WTC11 (cell line): ENCODE data around the gene SORL1. TPM values are rescaled to one million over a fixed set of nuclear protein-coding genes. Genes with fewer than 3 reads are reported as not detected.

ENCODE experiments used
- ATAC-seq: fragments of 200-7000 bp; cut with Tn5 transposase; 2 replicates; pipeline ENCODE4 v1.10.0; 2021; ENCODE audit warnings: mild to moderate bottlenecking, moderate library complexity
- CTCF ChIA-PET: fragments of 300-600 bp; sonication (Branson Sonifier 250); formaldehyde crosslinking; loops from one replicate; lab custom pipeline; 2021; ENCODE audit warnings: antibody characterized with exemption; lab: Charles Lee
- POLR2A ChIA-PET: fragments of 350-600 bp; sonication (Branson Sonifier 250); formaldehyde crosslinking; loops from one replicate; lab custom pipeline; 2021; ENCODE audit warnings: antibody characterized with exemption; lab: Charles Lee
- DNase-seq: peaks from one replicate; pipeline ENCODE4 v3.0.0; 2021; ENCODE audit warnings: low spot score
- H3K27ac Mint-ChIP-seq: 2 replicates; pipeline ENCODE4 v1.8.0; 2021; ENCODE audit warnings: mixed read lengths
- H3K27me3 Mint-ChIP-seq: 2 replicates; pipeline ENCODE4 v1.8.0; 2021; ENCODE audit warnings: low read depth, mild to moderate bottlenecking, moderate library complexity, mixed read lengths
- H3K36me3 Mint-ChIP-seq: 2 replicates; pipeline ENCODE4 v1.8.0; 2021; ENCODE audit warnings: mixed read lengths
- H3K4me1 Mint-ChIP-seq: 2 replicates; pipeline ENCODE4 v1.8.0; 2022; ENCODE audit warnings: mixed read lengths
- H3K4me3 Mint-ChIP-seq: 2 replicates; pipeline ENCODE4 v1.8.0; 2021; ENCODE audit warnings: mild to moderate bottlenecking, moderate library complexity, mixed read lengths
- H3K9me3 Mint-ChIP-seq: 2 replicates; pipeline ENCODE4 v1.8.0; 2021; ENCODE audit warnings: mixed read lengths
- CBFB ChIP-seq: sonication (generic); formaldehyde crosslinking; IDR thresholded peaks from 2 replicates; pipeline ENCODE4 v1.8.1; 2022; ENCODE audit warnings: mild to moderate bottlenecking, low read depth, missing genetic modification reagents
- FOXK1 ChIP-seq: sonication (generic); formaldehyde crosslinking; IDR thresholded peaks from 2 replicates; pipeline ENCODE4 v1.8.0; 2022; ENCODE audit warnings: mild to moderate bottlenecking, moderate library complexity, missing genetic modification reagents
- GABPB1 ChIP-seq: sonication (generic); formaldehyde crosslinking; IDR thresholded peaks from 2 replicates; pipeline ENCODE4 v1.8.1; 2023; ENCODE audit warnings: mild to moderate bottlenecking, missing genetic modification reagents
- IRF2 ChIP-seq: sonication (generic); formaldehyde crosslinking; IDR thresholded peaks from 2 replicates; pipeline ENCODE4 v1.8.0; 2022; ENCODE audit warnings: low read depth, missing genetic modification reagents, borderline replicate concordance
- NFYB ChIP-seq: sonication (generic); formaldehyde crosslinking; conservative IDR thresholded peaks from 2 replicates; pipeline ENCODE4 v1.8.0; 2022; ENCODE audit warnings: low read depth, missing genetic modification reagents
- OVOL2 ChIP-seq: fragments of 250-450 bp; sonication (Bioruptor Pico); IDR thresholded peaks from 2 replicates; pipeline ENCODE4 v1.9.0; 2021; ENCODE audit warnings: mild to moderate bottlenecking, borderline replicate concordance
- TEAD4 ChIP-seq: sonication (generic); formaldehyde crosslinking; IDR thresholded peaks from 2 replicates; pipeline ENCODE4 v1.8.0; 2022; ENCODE audit warnings: mild to moderate bottlenecking, missing genetic modification reagents
- ZNF232 ChIP-seq: sonication (generic); formaldehyde crosslinking; IDR thresholded peaks from 2 replicates; pipeline ENCODE4 v1.8.0; 2022; ENCODE audit warnings: mild to moderate bottlenecking, missing genetic modification reagents
- ZNF263 ChIP-seq: sonication (generic); formaldehyde crosslinking; IDR thresholded peaks from 2 replicates; pipeline ENCODE4 v1.8.1; 2022; ENCODE audit warnings: low read depth, mild to moderate bottlenecking, moderate library complexity, missing genetic modification reagents
- total RNA-seq: library from RNA; stranded (reverse); gene quantifications from 3 replicates; pipeline ENCODE4 v1.2.3, GENCODE V29; 2021
- TF ChIP-seq, protein P1 (sequence below): sonication (generic); formaldehyde crosslinking; IDR thresholded peaks from 2 replicates; pipeline ENCODE4 v1.8.0; 2022; ENCODE audit warnings: mild to moderate bottlenecking, missing genetic modification reagents
- TF ChIP-seq, protein P2 (sequence below): sonication (generic); formaldehyde crosslinking; IDR thresholded peaks from 2 replicates; pipeline ENCODE4 v1.8.0; 2023; ENCODE audit warnings: missing genetic modification reagents, mild to moderate bottlenecking, borderline replicate concordance
- TF ChIP-seq, protein P3 (sequence below): fragments of 200-600 bp; IDR thresholded peaks from 2 replicates; pipeline ENCODE4 v1.8.0; 2022; ENCODE audit warnings: antibody characterized with exemption
- TF ChIP-seq, protein P4 (sequence below): sonication (generic); formaldehyde crosslinking; IDR thresholded peaks from 2 replicates; pipeline ENCODE4 v1.8.0; 2022; ENCODE audit warnings: missing genetic modification reagents
- TF ChIP-seq, protein P5 (sequence below): sonication (generic); formaldehyde crosslinking; IDR thresholded peaks from 2 replicates; pipeline ENCODE4 v1.8.1; 2023; ENCODE audit warnings: mild to moderate bottlenecking, missing genetic modification reagents, moderate library complexity
- TF ChIP-seq, protein P6 (sequence below): sonication (generic); formaldehyde crosslinking; IDR thresholded peaks from 2 replicates; pipeline ENCODE4 v1.8.1; 2022; ENCODE audit warnings: low read depth, missing genetic modification reagents, borderline replicate concordance
- TF ChIP-seq, protein P7 (sequence below): sonication (generic); formaldehyde crosslinking; IDR thresholded peaks from 2 replicates; pipeline ENCODE4 v1.8.1; 2022; ENCODE audit warnings: low read depth, mild to moderate bottlenecking, moderate library complexity, missing genetic modification reagents, borderline replicate concordance

The SORL1 gene
- total RNA-seq, 1 experiment from 2014 or later, result 87.1 TPM

DNA sequence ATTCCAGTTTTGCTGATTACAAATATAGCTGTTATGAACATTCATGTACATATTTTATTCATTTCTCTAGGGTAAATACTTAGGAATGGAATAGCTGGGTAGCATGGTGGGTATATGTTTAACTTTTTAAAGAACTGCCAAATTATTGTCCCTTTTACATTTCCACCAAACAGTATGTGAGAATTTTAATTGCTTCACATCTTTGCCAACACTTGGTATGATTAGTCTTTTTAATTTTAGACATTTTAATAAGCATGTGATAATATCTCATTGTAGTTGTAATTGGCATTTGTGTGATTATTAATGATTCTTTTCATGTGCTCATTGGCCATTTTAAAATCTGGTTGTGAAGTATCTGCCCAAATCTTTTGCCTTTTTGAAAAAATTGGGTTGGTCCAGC lies 73.3 kb downstream of the SORL1 start:
- POLR2A ChIA-PET, result no interaction called here
- H3K4me3 Mint-ChIP-seq, result no peak overlapping the region
- DNase-seq, result no peak
- ATAC-seq, result no peak
- H3K27ac Mint-ChIP-seq, result no peak overlapping the region
- no peaks in the 10 kb centered on the region for H3K27me3 Mint-ChIP-seq
- CTCF ChIA-PET, result no interaction called here
- H3K36me3 Mint-ChIP-seq, result peaks cover 56% of the 10 kb centered on the region
- H3K4me1 Mint-ChIP-seq, result no peaks in the 10 kb centered on the region
- peaks cover 24% of the 10 kb centered on the region for H3K9me3 Mint-ChIP-seq
- TF ChIP-seq IRF2 (CRISPR knock-in tag) (no peak), FOXK1 (CRISPR knock-in tag) (no peak), ZNF232 (CRISPR knock-in tag) (no peak)
- TF ChIP-seq, protein P1, sequence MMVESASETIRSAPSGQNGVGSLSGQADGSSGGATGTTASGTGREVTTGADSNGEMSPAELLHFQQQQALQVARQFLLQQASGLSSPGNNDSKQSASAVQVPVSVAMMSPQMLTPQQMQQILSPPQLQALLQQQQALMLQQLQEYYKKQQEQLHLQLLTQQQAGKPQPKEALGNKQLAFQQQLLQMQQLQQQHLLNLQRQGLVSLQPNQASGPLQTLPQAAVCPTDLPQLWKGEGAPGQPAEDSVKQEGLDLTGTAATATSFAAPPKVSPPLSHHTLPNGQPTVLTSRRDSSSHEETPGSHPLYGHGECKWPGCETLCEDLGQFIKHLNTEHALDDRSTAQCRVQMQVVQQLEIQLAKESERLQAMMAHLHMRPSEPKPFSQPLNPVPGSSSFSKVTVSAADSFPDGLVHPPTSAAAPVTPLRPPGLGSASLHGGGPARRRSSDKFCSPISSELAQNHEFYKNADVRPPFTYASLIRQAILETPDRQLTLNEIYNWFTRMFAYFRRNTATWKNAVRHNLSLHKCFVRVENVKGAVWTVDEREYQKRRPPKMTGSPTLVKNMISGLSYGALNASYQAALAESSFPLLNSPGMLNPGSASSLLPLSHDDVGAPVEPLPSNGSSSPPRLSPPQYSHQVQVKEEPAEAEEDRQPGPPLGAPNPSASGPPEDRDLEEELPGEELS (CRISPR knock-in tag), result no peak
- TF ChIP-seq, protein P2, sequence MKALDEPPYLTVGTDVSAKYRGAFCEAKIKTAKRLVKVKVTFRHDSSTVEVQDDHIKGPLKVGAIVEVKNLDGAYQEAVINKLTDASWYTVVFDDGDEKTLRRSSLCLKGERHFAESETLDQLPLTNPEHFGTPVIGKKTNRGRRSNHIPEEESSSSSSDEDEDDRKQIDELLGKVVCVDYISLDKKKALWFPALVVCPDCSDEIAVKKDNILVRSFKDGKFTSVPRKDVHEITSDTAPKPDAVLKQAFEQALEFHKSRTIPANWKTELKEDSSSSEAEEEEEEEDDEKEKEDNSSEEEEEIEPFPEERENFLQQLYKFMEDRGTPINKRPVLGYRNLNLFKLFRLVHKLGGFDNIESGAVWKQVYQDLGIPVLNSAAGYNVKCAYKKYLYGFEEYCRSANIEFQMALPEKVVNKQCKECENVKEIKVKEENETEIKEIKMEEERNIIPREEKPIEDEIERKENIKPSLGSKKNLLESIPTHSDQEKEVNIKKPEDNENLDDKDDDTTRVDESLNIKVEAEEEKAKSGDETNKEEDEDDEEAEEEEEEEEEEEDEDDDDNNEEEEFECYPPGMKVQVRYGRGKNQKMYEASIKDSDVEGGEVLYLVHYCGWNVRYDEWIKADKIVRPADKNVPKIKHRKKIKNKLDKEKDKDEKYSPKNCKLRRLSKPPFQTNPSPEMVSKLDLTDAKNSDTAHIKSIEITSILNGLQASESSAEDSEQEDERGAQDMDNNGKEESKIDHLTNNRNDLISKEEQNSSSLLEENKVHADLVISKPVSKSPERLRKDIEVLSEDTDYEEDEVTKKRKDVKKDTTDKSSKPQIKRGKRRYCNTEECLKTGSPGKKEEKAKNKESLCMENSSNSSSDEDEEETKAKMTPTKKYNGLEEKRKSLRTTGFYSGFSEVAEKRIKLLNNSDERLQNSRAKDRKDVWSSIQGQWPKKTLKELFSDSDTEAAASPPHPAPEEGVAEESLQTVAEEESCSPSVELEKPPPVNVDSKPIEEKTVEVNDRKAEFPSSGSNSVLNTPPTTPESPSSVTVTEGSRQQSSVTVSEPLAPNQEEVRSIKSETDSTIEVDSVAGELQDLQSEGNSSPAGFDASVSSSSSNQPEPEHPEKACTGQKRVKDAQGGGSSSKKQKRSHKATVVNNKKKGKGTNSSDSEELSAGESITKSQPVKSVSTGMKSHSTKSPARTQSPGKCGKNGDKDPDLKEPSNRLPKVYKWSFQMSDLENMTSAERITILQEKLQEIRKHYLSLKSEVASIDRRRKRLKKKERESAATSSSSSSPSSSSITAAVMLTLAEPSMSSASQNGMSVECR (CRISPR knock-in tag), result no peak
- TF ChIP-seq, protein P3, sequence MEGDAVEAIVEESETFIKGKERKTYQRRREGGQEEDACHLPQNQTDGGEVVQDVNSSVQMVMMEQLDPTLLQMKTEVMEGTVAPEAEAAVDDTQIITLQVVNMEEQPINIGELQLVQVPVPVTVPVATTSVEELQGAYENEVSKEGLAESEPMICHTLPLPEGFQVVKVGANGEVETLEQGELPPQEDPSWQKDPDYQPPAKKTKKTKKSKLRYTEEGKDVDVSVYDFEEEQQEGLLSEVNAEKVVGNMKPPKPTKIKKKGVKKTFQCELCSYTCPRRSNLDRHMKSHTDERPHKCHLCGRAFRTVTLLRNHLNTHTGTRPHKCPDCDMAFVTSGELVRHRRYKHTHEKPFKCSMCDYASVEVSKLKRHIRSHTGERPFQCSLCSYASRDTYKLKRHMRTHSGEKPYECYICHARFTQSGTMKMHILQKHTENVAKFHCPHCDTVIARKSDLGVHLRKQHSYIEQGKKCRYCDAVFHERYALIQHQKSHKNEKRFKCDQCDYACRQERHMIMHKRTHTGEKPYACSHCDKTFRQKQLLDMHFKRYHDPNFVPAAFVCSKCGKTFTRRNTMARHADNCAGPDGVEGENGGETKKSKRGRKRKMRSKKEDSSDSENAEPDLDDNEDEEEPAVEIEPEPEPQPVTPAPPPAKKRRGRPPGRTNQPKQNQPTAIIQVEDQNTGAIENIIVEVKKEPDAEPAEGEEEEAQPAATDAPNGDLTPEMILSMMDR, result no peak

DNA sequence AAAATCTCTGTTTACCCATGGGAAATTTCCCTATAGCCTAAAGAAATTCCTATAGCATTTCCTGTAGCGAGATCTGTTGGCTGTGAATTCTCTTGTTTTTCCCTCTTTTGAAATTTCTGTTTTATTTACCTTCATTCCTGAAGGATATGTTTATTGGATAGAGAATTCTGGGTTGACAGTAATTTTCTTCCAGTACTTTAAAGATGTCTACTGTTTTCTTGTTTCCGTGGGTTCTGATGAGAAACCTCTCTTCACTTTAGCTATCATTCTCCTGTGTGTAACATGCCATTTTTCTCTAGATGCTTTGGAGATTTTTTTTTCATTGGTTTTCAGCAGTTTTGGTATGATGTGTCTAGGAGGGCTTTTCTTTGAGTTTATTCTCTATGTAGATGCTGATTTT lies 78.1 kb downstream of the SORL1 start:
- peaks cover 7% of the 10 kb centered on the region for H3K4me1 Mint-ChIP-seq
- H3K27me3 Mint-ChIP-seq, result no peaks in the 10 kb centered on the region
- no peak overlapping the region for H3K4me3 Mint-ChIP-seq
- POLR2A ChIA-PET, result no interaction called here
- TF ChIP-seq GABPB1 (CRISPR knock-in tag) (no peak), OVOL2 (CRISPR knock-in tag) (no peak), ZNF263 (CRISPR knock-in tag) (no peak), CBFB (no peak), NFYB (CRISPR knock-in tag) (no peak), TEAD4 (no peak)
- TF ChIP-seq, protein P1 (CRISPR knock-in tag), result no peak
- TF ChIP-seq, protein P4, sequence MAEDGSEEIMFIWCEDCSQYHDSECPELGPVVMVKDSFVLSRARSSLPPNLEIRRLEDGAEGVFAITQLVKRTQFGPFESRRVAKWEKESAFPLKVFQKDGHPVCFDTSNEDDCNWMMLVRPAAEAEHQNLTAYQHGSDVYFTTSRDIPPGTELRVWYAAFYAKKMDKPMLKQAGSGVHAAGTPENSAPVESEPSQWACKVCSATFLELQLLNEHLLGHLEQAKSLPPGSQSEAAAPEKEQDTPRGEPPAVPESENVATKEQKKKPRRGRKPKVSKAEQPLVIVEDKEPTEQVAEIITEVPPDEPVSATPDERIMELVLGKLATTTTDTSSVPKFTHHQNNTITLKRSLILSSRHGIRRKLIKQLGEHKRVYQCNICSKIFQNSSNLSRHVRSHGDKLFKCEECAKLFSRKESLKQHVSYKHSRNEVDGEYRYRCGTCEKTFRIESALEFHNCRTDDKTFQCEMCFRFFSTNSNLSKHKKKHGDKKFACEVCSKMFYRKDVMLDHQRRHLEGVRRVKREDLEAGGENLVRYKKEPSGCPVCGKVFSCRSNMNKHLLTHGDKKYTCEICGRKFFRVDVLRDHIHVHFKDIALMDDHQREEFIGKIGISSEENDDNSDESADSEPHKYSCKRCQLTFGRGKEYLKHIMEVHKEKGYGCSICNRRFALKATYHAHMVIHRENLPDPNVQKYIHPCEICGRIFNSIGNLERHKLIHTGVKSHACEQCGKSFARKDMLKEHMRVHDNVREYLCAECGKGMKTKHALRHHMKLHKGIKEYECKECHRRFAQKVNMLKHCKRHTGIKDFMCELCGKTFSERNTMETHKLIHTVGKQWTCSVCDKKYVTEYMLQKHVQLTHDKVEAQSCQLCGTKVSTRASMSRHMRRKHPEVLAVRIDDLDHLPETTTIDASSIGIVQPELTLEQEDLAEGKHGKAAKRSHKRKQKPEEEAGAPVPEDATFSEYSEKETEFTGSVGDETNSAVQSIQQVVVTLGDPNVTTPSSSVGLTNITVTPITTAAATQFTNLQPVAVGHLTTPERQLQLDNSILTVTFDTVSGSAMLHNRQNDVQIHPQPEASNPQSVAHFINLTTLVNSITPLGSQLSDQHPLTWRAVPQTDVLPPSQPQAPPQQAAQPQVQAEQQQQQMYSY (CRISPR knock-in tag), result no peak
- TF ChIP-seq, protein P5, sequence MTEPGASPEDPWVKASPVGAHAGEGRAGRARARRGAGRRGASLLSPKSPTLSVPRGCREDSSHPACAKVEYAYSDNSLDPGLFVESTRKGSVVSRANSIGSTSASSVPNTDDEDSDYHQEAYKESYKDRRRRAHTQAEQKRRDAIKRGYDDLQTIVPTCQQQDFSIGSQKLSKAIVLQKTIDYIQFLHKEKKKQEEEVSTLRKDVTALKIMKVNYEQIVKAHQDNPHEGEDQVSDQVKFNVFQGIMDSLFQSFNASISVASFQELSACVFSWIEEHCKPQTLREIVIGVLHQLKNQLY (CRISPR knock-in tag), result no peak
- TF ChIP-seq, protein P6, sequence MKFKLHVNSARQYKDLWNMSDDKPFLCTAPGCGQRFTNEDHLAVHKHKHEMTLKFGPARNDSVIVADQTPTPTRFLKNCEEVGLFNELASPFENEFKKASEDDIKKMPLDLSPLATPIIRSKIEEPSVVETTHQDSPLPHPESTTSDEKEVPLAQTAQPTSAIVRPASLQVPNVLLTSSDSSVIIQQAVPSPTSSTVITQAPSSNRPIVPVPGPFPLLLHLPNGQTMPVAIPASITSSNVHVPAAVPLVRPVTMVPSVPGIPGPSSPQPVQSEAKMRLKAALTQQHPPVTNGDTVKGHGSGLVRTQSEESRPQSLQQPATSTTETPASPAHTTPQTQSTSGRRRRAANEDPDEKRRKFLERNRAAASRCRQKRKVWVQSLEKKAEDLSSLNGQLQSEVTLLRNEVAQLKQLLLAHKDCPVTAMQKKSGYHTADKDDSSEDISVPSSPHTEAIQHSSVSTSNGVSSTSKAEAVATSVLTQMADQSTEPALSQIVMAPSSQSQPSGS, result no peak
- TF ChIP-seq, protein P7, sequence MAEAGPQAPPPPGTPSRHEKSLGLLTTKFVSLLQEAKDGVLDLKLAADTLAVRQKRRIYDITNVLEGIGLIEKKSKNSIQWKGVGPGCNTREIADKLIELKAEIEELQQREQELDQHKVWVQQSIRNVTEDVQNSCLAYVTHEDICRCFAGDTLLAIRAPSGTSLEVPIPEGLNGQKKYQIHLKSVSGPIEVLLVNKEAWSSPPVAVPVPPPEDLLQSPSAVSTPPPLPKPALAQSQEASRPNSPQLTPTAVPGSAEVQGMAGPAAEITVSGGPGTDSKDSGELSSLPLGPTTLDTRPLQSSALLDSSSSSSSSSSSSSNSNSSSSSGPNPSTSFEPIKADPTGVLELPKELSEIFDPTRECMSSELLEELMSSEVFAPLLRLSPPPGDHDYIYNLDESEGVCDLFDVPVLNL (CRISPR knock-in tag), result no peak
- H3K27ac Mint-ChIP-seq, result no peak overlapping the region
- H3K36me3 Mint-ChIP-seq, result peaks cover 50% of the 10 kb centered on the region
- peaks cover 24% of the 10 kb centered on the region for H3K9me3 Mint-ChIP-seq
- CTCF ChIA-PET, result no interaction called here
- ATAC-seq (no peak), DNase-seq (no peak)
